ENCODE data around the gene RPL27A.

Gene RPL27A

GRCh38 chr11:8729837-8730696 lies 47.5 kb downstream of the RPL27A start:
- H3K4me3 ChIP-seq (ENCODE audit: low read depth, low read length): no peak overlapping the region
- no peak for TF ChIP-seq CTCF (IDR thresholded peaks at IDR 0.05; ENCODE audit: low read depth, low read length)
- no peaks in the 10 kb centered on the region for H3K27me3 ChIP-seq (ENCODE audit: insufficient read depth, low read depth, severe bottlenecking)
- no peak for DNase-seq
- peaks cover 31% of the 10 kb centered on the region for H3K36me3 ChIP-seq
- H3K9me3 ChIP-seq (ENCODE audit: severe bottlenecking): no peaks in the 10 kb centered on the region
- no peak overlapping the region for H3K27ac ChIP-seq

- Histone ChIP-seq H3K27me3 (ENCODE audit: insufficient read depth, low read depth, severe bottlenecking) (no peaks in the 10 kb centered on the region), H3K27ac (no peak overlapping the region), H3K36me3 (peaks cover 30% of the 10 kb centered on the region), H3K9me3 (ENCODE audit: severe bottlenecking) (no peaks in the 10 kb centered on the region), H3K4me3 (ENCODE audit: low read depth, low read length) (no peak overlapping the region)
- no peak for TF ChIP-seq CTCF (IDR thresholded peaks at IDR 0.05; ENCODE audit: low read depth, low read length)
- no peak for DNase-seq
These were observed 48.1 kb downstream of the RPL27A start for GRCh38 chr11:8730697-8731020.

- no peak overlapping the region for H3K27ac ChIP-seq
- H3K36me3 ChIP-seq: peaks cover 27% of the 10 kb centered on the region
- no peaks in the 10 kb centered on the region for H3K27me3 ChIP-seq (ENCODE audit: insufficient read depth, low read depth, severe bottlenecking)
- DNase-seq: no peak
- no peak overlapping the region for H3K4me3 ChIP-seq (ENCODE audit: low read depth, low read length)
- H3K9me3 ChIP-seq (ENCODE audit: severe bottlenecking): no peaks in the 10 kb centered on the region
- TF ChIP-seq CTCF (IDR thresholded peaks at IDR 0.05; ENCODE audit: low read depth, low read length): no peak
These were observed 49.2 kb downstream of the RPL27A start for GRCh38 chr11:8731647-8732323.

- H3K9me3 ChIP-seq (ENCODE audit: severe bottlenecking): no peaks in the 10 kb centered on the region
- no peak overlapping the region for H3K27ac ChIP-seq
- H3K36me3 ChIP-seq: peaks cover 27% of the 10 kb centered on the region
- H3K4me3 ChIP-seq (ENCODE audit: low read depth, low read length): no peak overlapping the region
- no peaks in the 10 kb centered on the region for H3K27me3 ChIP-seq (ENCODE audit: insufficient read depth, low read depth, severe bottlenecking)
- TF ChIP-seq CTCF (IDR thresholded peaks at IDR 0.05; ENCODE audit: low read depth, low read length): no peak
- DNase-seq: no peak
These were observed 49.7 kb downstream of the RPL27A start for GRCh38 chr11:8732324-8732670.

GRCh38 chr11:8732748-8733241 lies 50.2 kb downstream of the RPL27A start:
- Histone ChIP-seq H3K27me3 (ENCODE audit: insufficient read depth, low read depth, severe bottlenecking) (no peaks in the 10 kb centered on the region), H3K36me3 (peaks cover 27% of the 10 kb centered on the region), H3K9me3 (ENCODE audit: severe bottlenecking) (no peaks in the 10 kb centered on the region), H3K4me3 (ENCODE audit: low read depth, low read length) (no peak overlapping the region), H3K27ac (no peak overlapping the region)
- TF ChIP-seq CTCF (IDR thresholded peaks at IDR 0.05; ENCODE audit: low read depth, low read length): no peak
- DNase-seq: no peak

Data from WERI-Rb-1 (cell line).